Neuronal stem cell (in vitro differentiated cells): Measurements from ENCODE around the gene IDH2. TPM values are rescaled to one million over a fixed set of nuclear protein-coding genes. Genes with fewer than 3 reads are reported as not detected.
A peak's percentile ranks its signal among the peaks of the same experiment; 100 is the strongest.
"Not testable (repeated sequence)": the region's sequence is repeated elsewhere in the genome, so short reads cannot be mapped to it uniquely, and the experiment has no call there.

Source experiments
- DNase-seq: peaks from one replicate; pipeline ENCODE4 v3.0.0-alpha.2; 2013; ENCODE audit warnings: low spot score
- H2AFZ ChIP-seq: one replicate; pipeline ENCODE4 v1.6.1; 2013; ENCODE audit warnings: mild to moderate bottlenecking, low read length, inconsistent platforms
- H2AK5ac ChIP-seq: 2 replicates; pipeline ENCODE4 v1.6.1; 2013; ENCODE audit warnings: low read depth, mild to moderate bottlenecking, inconsistent platforms, low read length, moderate library complexity, mixed read lengths
- H2BK120ac ChIP-seq: 2 replicates; pipeline ENCODE4 v1.6.1; 2013; ENCODE audit warnings: low read depth, mild to moderate bottlenecking, inconsistent platforms, low read length, moderate library complexity, mixed read lengths
- H2BK12ac ChIP-seq: one replicate; pipeline ENCODE4 v1.6.1; 2013; ENCODE audit warnings: low read length, inconsistent platforms
- H2BK15ac ChIP-seq: 2 replicates; pipeline ENCODE4 v1.6.1; 2013; ENCODE audit warnings: mild to moderate bottlenecking, low read length, inconsistent platforms, mixed read lengths
- H2BK5ac ChIP-seq: one replicate; pipeline ENCODE4 v1.6.1; 2013; ENCODE audit warnings: inconsistent platforms, mild to moderate bottlenecking, low read length, moderate library complexity
- H3K14ac ChIP-seq: one replicate; pipeline ENCODE4 v1.6.1; 2013; ENCODE audit warnings: low read length, inconsistent platforms
- H3K18ac ChIP-seq: 2 replicates; pipeline ENCODE4 v1.6.1; 2013; ENCODE audit warnings: low read length, inconsistent platforms
- H3K23ac ChIP-seq: 2 replicates; pipeline ENCODE4 v1.6.1; 2013; ENCODE audit warnings: low read depth, mild to moderate bottlenecking, mixed read lengths, low read length, inconsistent platforms; ENCODE audit not compliant: poor library complexity
- H3K27ac ChIP-seq: replicated peaks from 3 replicates; pipeline ENCODE4 v1.5.1; 2013; ENCODE audit warnings: low read length, inconsistent platforms
- H3K27me3 ChIP-seq, 3 experiments: 2 replicates each; pipeline ENCODE4 v1.6.1; 2013; ENCODE audit warnings: low read length in 3 of 3, mild to moderate bottlenecking in 2 of 3, inconsistent platforms in 1 of 3, low read depth in 1 of 3, mixed read lengths in 1 of 3, moderate library complexity in 1 of 3; ENCODE audit not compliant: control insufficient read depth in 3 of 3, insufficient read depth in 3 of 3
- H3K36me3 ChIP-seq, 2 donors: replicated peaks in 1 of 2; 2 replicates each; pipeline ENCODE4 v1.6.1; 2013; ENCODE audit warnings: low read length in 2 of 2; ENCODE audit not compliant: control insufficient read depth in 2 of 2, insufficient read depth in 2 of 2
- H3K4ac ChIP-seq: 2 replicates; pipeline ENCODE4 v1.6.1; 2013; ENCODE audit warnings: inconsistent platforms, mild to moderate bottlenecking, low read length, moderate library complexity
- H3K4me1 ChIP-seq, 2 donors: 1 replicate in 1 of 2; 2 replicates in 1 of 2; pipeline ENCODE4 v1.6.1; 2013; ENCODE audit warnings: low read length in 2 of 2, low read depth in 1 of 2; ENCODE audit not compliant: control insufficient read depth in 2 of 2, insufficient read depth in 1 of 2
- H3K4me2 ChIP-seq: one replicate; pipeline ENCODE4 v1.6.1; 2013; ENCODE audit warnings: mild to moderate bottlenecking, low read length, inconsistent platforms; ENCODE audit not compliant: insufficient read depth, poor library complexity, severe bottlenecking
- H3K4me3 ChIP-seq, 2 donors: 2 replicates each; pipeline ENCODE4 v1.5.1; 2013; ENCODE audit warnings: low read length in 2 of 2, mild to moderate bottlenecking in 2 of 2, inconsistent platforms in 1 of 2, moderate library complexity in 1 of 2
- H3K79me1 ChIP-seq: one replicate; pipeline ENCODE4 v1.6.1; 2013; ENCODE audit warnings: low read depth, mild to moderate bottlenecking, inconsistent platforms, low read length, moderate library complexity
- H3K9ac ChIP-seq: one replicate; pipeline ENCODE4 v1.6.1; 2013; ENCODE audit warnings: mild to moderate bottlenecking, low read depth, low read length, inconsistent platforms; ENCODE audit not compliant: poor library complexity
- H3K9me3 ChIP-seq, 2 donors: replicated peaks in 1 of 2; 2 replicates each; pipeline versions ENCODE3 to v1.6.1; 2013; ENCODE audit warnings: low read length in 2 of 2, mild to moderate bottlenecking in 2 of 2, inconsistent platforms in 1 of 2, low read depth in 1 of 2, mixed read lengths in 1 of 2, moderate library complexity in 1 of 2; ENCODE audit not compliant: control insufficient read depth in 2 of 2, insufficient read depth in 1 of 2
- H4K8ac ChIP-seq: one replicate; pipeline ENCODE4 v1.6.1; 2013; ENCODE audit warnings: low read depth, mild to moderate bottlenecking, inconsistent platforms, low read length, moderate library complexity
- H4K91ac ChIP-seq: one replicate; pipeline ENCODE4 v1.6.1; 2013; ENCODE audit warnings: low read length, low read depth, mild to moderate bottlenecking, inconsistent platforms; ENCODE audit not compliant: poor library complexity
- WGBS, 2 donors: extraction: QIAGEN DNeasy Blood & Tissue Kit; methylation state at CpG; one replicate each; pipeline ENCODE4 v1.1.7; 2013; ENCODE audit warnings: missing lambda C conversion rate in 2 of 2, mixed read lengths in 1 of 2; ENCODE audit not compliant: insufficient read length in 2 of 2, insufficient replicate concordance in 1 of 2; ENCODE audit errors: extremely low coverage in 2 of 2; 5-methylcytosine and 5-hydroxymethylcytosine counted together
- polyA plus RNA-seq, 2 experiments: library from polyadenylated mRNA; stranded (reverse); fragments of 200-250 nt; gene quantifications; one replicate each; pipeline ENCODE4 v1.2.3, GENCODE V29; 2013

IDH2 gene
- 111 TPM for polyA plus RNA-seq (2013, experiment 1 of 2)
- 110 TPM for polyA plus RNA-seq (2013, experiment 2 of 2)

DNA sequence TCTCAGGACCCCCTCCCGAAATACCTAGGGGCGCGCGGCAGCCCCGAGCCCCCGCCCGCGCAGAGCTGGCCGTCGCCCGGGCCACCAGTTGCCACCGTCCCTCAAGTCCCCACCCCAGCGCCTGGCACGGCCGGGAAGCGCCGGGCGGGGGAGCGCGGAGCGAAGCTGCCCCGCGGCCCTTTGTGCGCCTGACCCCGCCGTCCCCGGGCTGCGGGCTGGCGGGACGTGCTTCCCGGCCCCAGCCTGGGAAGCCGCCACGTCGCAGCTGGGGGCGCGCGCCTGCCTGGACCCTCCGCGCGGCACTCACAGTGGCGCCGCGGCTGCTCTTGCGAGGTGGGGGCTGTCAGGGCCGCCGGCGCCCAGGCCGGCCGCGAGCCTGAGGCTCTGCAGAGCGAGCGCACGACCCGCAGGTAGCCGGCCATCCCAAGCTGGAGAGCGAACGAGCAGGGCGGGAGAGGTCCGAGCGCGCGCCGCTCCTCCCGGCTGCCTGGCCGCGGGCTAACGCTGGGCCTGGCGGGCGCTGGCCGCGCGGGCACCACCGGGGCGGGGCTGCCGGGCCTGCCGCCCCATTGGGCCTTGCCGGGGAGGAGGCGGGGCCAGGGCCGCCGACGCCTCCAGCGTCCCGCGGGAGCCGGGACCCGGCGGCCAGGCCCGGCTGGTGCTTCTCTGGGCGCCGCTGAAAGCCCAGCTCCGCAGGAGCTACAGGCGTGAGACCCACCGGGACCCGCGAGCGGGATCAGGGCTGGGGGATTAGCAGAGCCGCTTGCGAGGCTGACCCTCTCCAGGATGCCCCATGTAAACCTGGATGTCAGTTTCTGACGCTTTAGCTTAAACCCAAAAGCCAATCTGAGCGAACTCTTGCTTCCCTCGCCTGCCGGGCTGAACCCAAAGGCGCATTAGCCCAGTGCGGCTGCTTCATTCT is at the start of gene IDH2:
Gene IDH2, minus strand, starts transcription at position 500 of the 922 bp plus-strand sequence. Its CDS starts 78 bp downstream, at position 422.
- Histone ChIP-seq H3K9ac (peak within 1 kb of the TSS; percentile 98), H3K27ac (peak within 1 kb of the TSS; percentile 79), H2BK120ac (peak within 1 kb of the TSS; percentile 67), H4K8ac (no peak within 1 kb of the TSS), H3K4me1 (peaks cover 21 to 27% of the 10 kb centered on the region in 2 donors), H2AK5ac (peak within 1 kb of the TSS; percentile 86), H3K4me3 (peak within 1 kb of the TSS; percentile 79 to 92), H2BK5ac (peak within 1 kb of the TSS; percentile 72), H2AFZ (peak within 1 kb of the TSS; percentile 98), H3K9me3 (no peaks in the 10 kb centered on the region), H2BK15ac (no peak within 1 kb of the TSS), H3K4ac (no peak within 1 kb of the TSS), H2BK12ac (no peak within 1 kb of the TSS), H4K91ac (peak within 1 kb of the TSS; percentile 68), H3K27me3 (peaks cover 0 to 15% (median 4%) of the 10 kb centered on the region in 3 experiments), H3K18ac (peak within 1 kb of the TSS; percentile 100), H3K4me2 (peak within 1 kb of the TSS; percentile 78), H3K79me1 (peaks cover 14% of the 10 kb centered on the region), H3K23ac (peak within 1 kb of the TSS; percentile 46), H3K14ac (peak within 1 kb of the TSS; percentile 97), H3K36me3 (peaks cover 2 to 8% of the 10 kb centered on the region in 2 donors)
- no CpG with 5 or more reads among the region's 104 CpGs for WGBS, 2 donors
- DNase-seq = peak; percentile 85

DNA sequence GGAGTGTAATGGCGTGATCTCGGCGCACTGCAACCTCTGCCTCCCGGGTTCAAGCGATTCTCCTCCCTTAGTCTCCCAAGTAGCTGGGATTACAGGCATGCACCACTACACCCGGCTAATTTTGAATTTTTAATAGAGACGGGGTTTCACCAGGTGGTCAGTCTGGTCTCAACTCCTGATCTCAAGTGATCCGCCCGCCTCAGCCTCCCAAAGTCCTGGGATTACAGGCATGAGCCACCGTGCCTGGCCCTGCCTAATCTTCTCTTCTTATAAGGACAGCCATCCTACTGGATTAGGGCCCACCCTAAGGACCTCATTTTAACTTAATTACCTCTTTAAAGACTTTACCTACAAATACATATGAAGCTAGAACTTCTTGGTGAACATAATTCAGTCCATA is 48.3 kb upstream of the IDH2 start:
- H4K91ac ChIP-seq, H2BK120ac ChIP-seq, H3K9me3 ChIP-seq, H2BK15ac ChIP-seq, H2BK5ac ChIP-seq, H3K36me3 ChIP-seq, H2BK12ac ChIP-seq, H3K79me1 ChIP-seq, H3K18ac ChIP-seq, H2AFZ ChIP-seq, H3K4me2 ChIP-seq, H2AK5ac ChIP-seq, H3K4me1 ChIP-seq, H3K4me3 ChIP-seq, H3K14ac ChIP-seq, H3K9ac ChIP-seq, H4K8ac ChIP-seq, DNase-seq, H3K4ac ChIP-seq, H3K27ac ChIP-seq, H3K23ac ChIP-seq: not testable (repeated sequence)
- no CpG with 5 or more reads among the region's 10 CpGs for WGBS, 2 donors
- H3K27me3 ChIP-seq = peaks cover 0 to 13% (median 0%) of the 10 kb centered on the region in 3 experiments

DNA sequence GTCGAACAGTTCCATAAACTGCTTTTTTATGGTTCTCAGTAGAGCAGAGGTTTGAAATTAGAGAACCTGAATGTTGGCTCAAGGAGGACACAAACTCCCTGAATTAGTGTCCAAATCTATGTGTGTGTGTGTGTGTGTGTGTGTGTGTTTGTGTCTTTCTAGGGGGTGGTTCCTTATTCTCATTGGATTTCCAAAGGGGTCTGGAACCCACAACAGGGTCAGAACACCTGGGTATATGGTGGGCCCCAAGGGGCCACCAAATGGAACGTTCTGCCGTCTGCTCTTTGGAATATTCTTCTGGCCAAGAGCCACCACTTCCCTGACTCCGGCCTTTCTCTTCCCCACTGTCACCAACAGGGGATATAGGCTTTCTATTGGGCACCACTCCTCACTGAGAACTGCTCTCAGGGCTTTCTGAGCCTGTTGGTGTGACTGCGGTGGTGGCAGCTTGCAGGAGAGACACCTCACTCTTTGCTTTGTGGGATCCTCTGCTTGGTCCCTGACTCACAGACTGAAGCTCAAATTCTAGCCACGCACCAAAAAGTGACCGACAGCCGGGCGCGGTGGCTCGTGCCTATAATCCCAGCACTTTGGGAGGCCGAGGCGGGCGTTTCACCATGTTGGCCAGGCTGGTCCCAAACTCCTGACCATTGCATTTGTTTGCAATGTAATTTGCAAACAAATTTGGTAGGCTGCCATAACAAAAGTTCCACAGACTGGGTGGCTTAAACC is 47.5 kb upstream of the IDH2 start:
- Histone ChIP-seq H2BK120ac (no peak overlapping the region), H3K4me2 (no peak overlapping the region), H4K91ac (no peak overlapping the region), H2BK15ac (no peak overlapping the region), H3K14ac (no peak overlapping the region), H3K23ac (no peak overlapping the region), H3K36me3 (no peaks in the 10 kb centered on the region), H3K27ac (no peak overlapping the region), H3K9me3 (no peaks in the 10 kb centered on the region), H3K79me1 (no peaks in the 10 kb centered on the region), H3K4me1 (peaks cover 5 to 8% of the 10 kb centered on the region in 2 donors), H3K9ac (no peak overlapping the region), H3K4ac (no peak overlapping the region), H3K27me3 (peaks cover 0 to 10% (median 0%) of the 10 kb centered on the region in 3 experiments), H3K4me3 (no peak overlapping the region), H2AK5ac (no peak overlapping the region), H3K18ac (no peak overlapping the region), H4K8ac (no peak overlapping the region), H2BK12ac (no peak overlapping the region), H2BK5ac (no peak overlapping the region), H2AFZ (peak overlapping the region; percentile 14)
- DNase-seq = no peak
- WGBS, 2 donors = no CpG with 5 or more reads among the region's 14 CpGs
